ENCODE data around the gene TMIE. TPM values are rescaled to one million over a fixed set of nuclear protein-coding genes. Genes with fewer than 3 reads are reported as not detected.

TMIE gene
- total and polyA plus RNA-seq, 2 donors (not counting 1 experiment from before 2014, with no cell fraction given): 0.27 to 2.0 TPM

- Histone ChIP-seq H3K36me3 (ENCODE audit: control insufficient read depth, insufficient read depth, low read length) (no peaks in the 10 kb centered on the region), H3K79me2 (ENCODE audit: control insufficient read depth, insufficient read depth, low read length) (no peaks in the 10 kb centered on the region), H3K4me3 (replicated peaks in 1 of 4; ENCODE audit: control extremely low read depth in 1 of 4, insufficient read depth in 1 of 4, low read depth in 3 of 4, low read length in 4 of 4) (no peak overlapping the region), H4K20me1 (ENCODE audit: control insufficient read depth, extremely low read depth, insufficient read depth, low read length) (no peaks in the 10 kb centered on the region), H3K9ac (ENCODE audit: insufficient read depth, low read length) (no peak overlapping the region), H3K9me3 (ENCODE audit: control insufficient read depth, insufficient read depth, low read depth, low read length) (no peaks in the 10 kb centered on the region), H3K4me2 (ENCODE audit: extremely low read depth, insufficient read depth, low read length) (no peak overlapping the region), H3K27ac (ENCODE audit: insufficient read depth, low read length) (no peak overlapping the region), H3K27me3 (ENCODE audit: control insufficient read depth, insufficient read depth, low read length) (peaks cover 4% of the 10 kb centered on the region), H3K4me1 (ENCODE audit: control insufficient read depth, extremely low read depth, insufficient read depth, low read length) (no peaks in the 10 kb centered on the region), H2AFZ (ENCODE audit: low read length) (no peak overlapping the region)
- TF ChIP-seq EZH2 (IDR thresholded peaks at IDR 0.05; ENCODE audit: low read length, missing control alignments): no peak
- DNase-seq (ENCODE audit: low read depth in 2 of 2): no peak
Measured at GRCh38 chr3:46716461-46717441, 15.6 kb downstream of the TMIE start.

- TF ChIP-seq EZH2 (IDR thresholded peaks at IDR 0.05; ENCODE audit: low read length, missing control alignments) (no peak), CTCF (conservative IDR thresholded peaks at IDR 0.05 in 1 of 2, IDR thresholded peaks at IDR 0.05 in 1 of 2; ENCODE audit: low read depth in 1 of 2, low read length in 2 of 2) (peak in 1 of 2 donors; percentile 11)
- no peaks in the 10 kb centered on the region for H3K9me3 ChIP-seq (ENCODE audit: control insufficient read depth, insufficient read depth, low read depth, low read length)
Measured at GRCh38 chr3:46717447-46718231, 16.4 kb downstream of the TMIE start, which contains the start of gene PRSS50. Gene PRSS50, minus strand, starts transcription at chr3:46717869. Its CDS starts 45 bp downstream, at chr3:46717824.

GRCh38 chr3:46719044-46719565 lies 17.9 kb downstream of the TMIE start:
- DNase-seq (ENCODE audit: low read depth in 2 of 2): no peak
- no peaks in the 10 kb centered on the region for H3K79me2 ChIP-seq (ENCODE audit: control insufficient read depth, insufficient read depth, low read length)
- no peak overlapping the region for H3K4me3 ChIP-seq (replicated peaks in 1 of 4; ENCODE audit: control extremely low read depth in 1 of 4, insufficient read depth in 1 of 4, low read depth in 3 of 4, low read length in 4 of 4)
- no peak overlapping the region for H3K4me2 ChIP-seq (ENCODE audit: extremely low read depth, insufficient read depth, low read length)
- no peak overlapping the region for H2AFZ ChIP-seq (ENCODE audit: low read length)
- no peaks in the 10 kb centered on the region for H3K4me1 ChIP-seq (ENCODE audit: control insufficient read depth, extremely low read depth, insufficient read depth, low read length)
- no peak overlapping the region for H3K9ac ChIP-seq (ENCODE audit: insufficient read depth, low read length)
- no peaks in the 10 kb centered on the region for H3K9me3 ChIP-seq (ENCODE audit: control insufficient read depth, insufficient read depth, low read depth, low read length)
- H4K20me1 ChIP-seq (ENCODE audit: control insufficient read depth, extremely low read depth, insufficient read depth, low read length): no peaks in the 10 kb centered on the region
- no peaks in the 10 kb centered on the region for H3K36me3 ChIP-seq (ENCODE audit: control insufficient read depth, insufficient read depth, low read length)
- H3K27ac ChIP-seq (ENCODE audit: insufficient read depth, low read length): no peak overlapping the region
- H3K27me3 ChIP-seq (ENCODE audit: control insufficient read depth, insufficient read depth, low read length): peaks cover 4% of the 10 kb centered on the region
- no peak for TF ChIP-seq CTCF (conservative IDR thresholded peaks at IDR 0.05 in 1 of 2, IDR thresholded peaks at IDR 0.05 in 1 of 2; ENCODE audit: low read depth in 1 of 2, low read length in 2 of 2)
- TF ChIP-seq EZH2 (IDR thresholded peaks at IDR 0.05; ENCODE audit: low read length, missing control alignments): no peak

More at GRCh38 chr3:46717447-46718231, 16.4 kb downstream of the TMIE start, which contains the start of gene PRSS50:
- H3K9ac ChIP-seq (ENCODE audit: insufficient read depth, low read length): no peak within 1 kb of the TSS
- H4K20me1 ChIP-seq (ENCODE audit: control insufficient read depth, extremely low read depth, insufficient read depth, low read length): no peaks in the 10 kb centered on the region
- peaks cover 4% of the 10 kb centered on the region for H3K27me3 ChIP-seq (ENCODE audit: control insufficient read depth, insufficient read depth, low read length)
- no peaks in the 10 kb centered on the region for H3K36me3 ChIP-seq (ENCODE audit: control insufficient read depth, insufficient read depth, low read length)
- H3K4me2 ChIP-seq (ENCODE audit: extremely low read depth, insufficient read depth, low read length): no peak within 1 kb of the TSS
- no peak within 1 kb of the TSS for H2AFZ ChIP-seq (ENCODE audit: low read length)
- no peaks in the 10 kb centered on the region for H3K4me1 ChIP-seq (ENCODE audit: control insufficient read depth, extremely low read depth, insufficient read depth, low read length)
- H3K79me2 ChIP-seq (ENCODE audit: control insufficient read depth, insufficient read depth, low read length): no peaks in the 10 kb centered on the region
- no peak within 1 kb of the TSS for H3K27ac ChIP-seq (ENCODE audit: insufficient read depth, low read length)
- no peak within 1 kb of the TSS for H3K4me3 ChIP-seq (replicated peaks in 1 of 4; ENCODE audit: control extremely low read depth in 1 of 4, insufficient read depth in 1 of 4, low read depth in 3 of 4, low read length in 4 of 4)
- DNase-seq (ENCODE audit: low read depth in 2 of 2): no peak

Measured in fibroblast of lung (primary cell).